ENCODE measurements around the gene PAK1.

The PAK1 gene

GRCh38 chr11:77287136-77287535 is 186.8 kb downstream of the PAK1 start:
- Histone ChIP-seq H3K9ac (ENCODE audit: low read length) (no peak overlapping the region), H4K91ac (ENCODE audit: low read length) (no peak overlapping the region), H3K18ac (ENCODE audit: low read depth in 1 of 2, low read length in 2 of 2) (no peak overlapping the region), H3K23ac (ENCODE audit: low read length in 2 of 2) (no peak overlapping the region), H2BK120ac (ENCODE audit: low read depth, low read length) (no peak overlapping the region), H3K27me3 (ENCODE audit: control insufficient read depth in 1 of 2, insufficient read depth in 1 of 2, low read length in 2 of 2) (no peaks in the 10 kb centered on the region), H3K79me1 (replicated peaks; ENCODE audit: low read length, poor library complexity, severe bottlenecking) (no peaks in the 10 kb centered on the region), H3K14ac (ENCODE audit: low read length in 2 of 2) (no peak overlapping the region), H2AK5ac (ENCODE audit: low read length, severe bottlenecking) (no peak overlapping the region), H3K27ac (ENCODE audit: low read length, poor library complexity, severe bottlenecking) (no peak overlapping the region), H3K36me3 (ENCODE audit: control insufficient read depth in 1 of 2, insufficient read depth in 2 of 2, low read depth in 1 of 2, low read length in 2 of 2) (no peaks in the 10 kb centered on the region), H3K4ac (ENCODE audit: low read depth in 1 of 2, low read length in 2 of 2) (no peak overlapping the region), H2BK5ac (ENCODE audit: low read depth, low read length, poor library complexity, severe bottlenecking) (no peak overlapping the region), H3K4me2 (ENCODE audit: low read length, poor library complexity, severe bottlenecking) (no peak overlapping the region), H4K8ac (ENCODE audit: low read length) (no peak overlapping the region), H3K9me3 (ENCODE audit: control insufficient read depth, low read length) (no peaks in the 10 kb centered on the region), H2BK15ac (ENCODE audit: low read depth, poor library complexity, severe bottlenecking) (no peak overlapping the region), H3K4me3 (ENCODE audit: insufficient read depth in 1 of 2, low read depth in 1 of 2, low read length in 2 of 2) (no peak overlapping the region), H3K4me1 (ENCODE audit: control insufficient read depth, insufficient read depth, low read depth, low read length) (peaks cover 5% of the 10 kb centered on the region), H2BK12ac (ENCODE audit: low read length in 2 of 2) (no peak overlapping the region), H2AFZ (ENCODE audit: low read depth, low read length) (no peak overlapping the region)
- no peak for DNase-seq
- WGBS, result 90% methylated on average over 2 of the region's 3 CpGs

DNA sequence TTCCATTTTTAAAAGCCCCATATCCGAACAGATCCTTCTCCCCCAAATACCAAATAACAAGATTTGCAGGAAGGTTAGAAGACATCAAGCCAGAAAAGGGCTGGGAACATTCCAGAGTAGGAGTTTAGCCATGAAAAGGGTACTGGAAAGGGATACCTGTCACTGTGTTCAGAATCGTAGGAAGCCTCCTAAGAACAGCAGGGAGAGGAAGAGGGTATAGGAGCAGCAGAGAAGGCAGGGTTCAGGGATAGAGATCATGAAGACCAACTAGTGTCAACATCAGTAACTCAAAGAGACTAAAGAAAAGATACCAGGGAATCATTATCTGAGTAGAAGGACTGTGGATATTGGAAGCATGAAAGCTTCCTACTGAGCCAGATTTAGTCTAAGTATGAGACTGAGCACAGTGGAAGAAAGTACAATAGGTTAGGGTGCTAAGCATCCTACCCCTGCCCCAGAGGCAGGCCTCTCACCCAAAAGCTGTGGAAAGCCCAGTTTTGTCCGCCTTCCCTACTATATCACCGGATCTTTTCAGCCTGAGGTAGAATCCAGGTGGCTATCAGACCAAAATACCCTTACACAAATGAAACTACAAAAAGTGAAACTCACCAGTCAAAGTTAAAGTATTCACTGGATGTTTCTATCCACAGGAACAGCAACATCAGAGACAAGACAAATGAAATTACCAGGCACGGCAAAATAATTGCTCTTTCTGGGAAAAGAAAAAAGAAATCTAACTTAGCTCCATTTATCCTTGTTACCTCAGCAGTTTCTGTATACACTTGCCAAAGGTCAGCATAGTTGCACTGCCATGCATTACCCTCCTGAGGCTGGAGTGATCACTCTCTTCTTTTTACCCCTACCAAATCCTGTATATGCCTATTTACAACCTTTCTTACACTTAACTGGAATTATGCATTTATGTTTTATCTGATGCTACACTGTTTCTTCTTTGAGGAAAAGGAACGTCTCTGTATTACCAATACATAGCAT is 189.1 kb downstream of the PAK1 start:
- no peak overlapping the region for H2AFZ ChIP-seq (ENCODE audit: low read depth, low read length)
- WGBS, result 91% methylated on average over 6 of the region's 6 CpGs
- no peak overlapping the region for H2BK5ac ChIP-seq (ENCODE audit: low read depth, low read length, poor library complexity, severe bottlenecking)
- no peak for DNase-seq
- no peaks in the 10 kb centered on the region for H3K79me1 ChIP-seq (replicated peaks; ENCODE audit: low read length, poor library complexity, severe bottlenecking)
- no peak overlapping the region for H2BK12ac ChIP-seq (ENCODE audit: low read length in 2 of 2)
- H3K18ac ChIP-seq (ENCODE audit: low read depth in 1 of 2, low read length in 2 of 2), result no peak overlapping the region
- no peak overlapping the region for H3K14ac ChIP-seq (ENCODE audit: low read length in 2 of 2)
- no peaks in the 10 kb centered on the region for H3K36me3 ChIP-seq (ENCODE audit: control insufficient read depth in 1 of 2, insufficient read depth in 2 of 2, low read depth in 1 of 2, low read length in 2 of 2)
- no peaks in the 10 kb centered on the region for H3K27me3 ChIP-seq (ENCODE audit: control insufficient read depth in 1 of 2, insufficient read depth in 1 of 2, low read length in 2 of 2)
- no peaks in the 10 kb centered on the region for H3K9me3 ChIP-seq (ENCODE audit: control insufficient read depth, low read length)
- H3K4ac ChIP-seq (ENCODE audit: low read depth in 1 of 2, low read length in 2 of 2), result no peak overlapping the region
- H3K4me1 ChIP-seq (ENCODE audit: control insufficient read depth, insufficient read depth, low read depth, low read length), result peaks cover 5% of the 10 kb centered on the region
- no peak overlapping the region for H2BK15ac ChIP-seq (ENCODE audit: low read depth, poor library complexity, severe bottlenecking)
- H2AK5ac ChIP-seq (ENCODE audit: low read length, severe bottlenecking), result no peak overlapping the region
- H4K91ac ChIP-seq (ENCODE audit: low read length), result no peak overlapping the region
- no peak overlapping the region for H3K9ac ChIP-seq (ENCODE audit: low read length)
- no peak overlapping the region for H3K27ac ChIP-seq (ENCODE audit: low read length, poor library complexity, severe bottlenecking)
- H3K23ac ChIP-seq (ENCODE audit: low read length in 2 of 2), result no peak overlapping the region
- no peak overlapping the region for H3K4me2 ChIP-seq (ENCODE audit: low read length, poor library complexity, severe bottlenecking)
- no peak overlapping the region for H4K8ac ChIP-seq (ENCODE audit: low read length)
- no peak overlapping the region for H3K4me3 ChIP-seq (ENCODE audit: insufficient read depth in 1 of 2, low read depth in 1 of 2, low read length in 2 of 2)
- H2BK120ac ChIP-seq (ENCODE audit: low read depth, low read length), result no peak overlapping the region

DNA sequence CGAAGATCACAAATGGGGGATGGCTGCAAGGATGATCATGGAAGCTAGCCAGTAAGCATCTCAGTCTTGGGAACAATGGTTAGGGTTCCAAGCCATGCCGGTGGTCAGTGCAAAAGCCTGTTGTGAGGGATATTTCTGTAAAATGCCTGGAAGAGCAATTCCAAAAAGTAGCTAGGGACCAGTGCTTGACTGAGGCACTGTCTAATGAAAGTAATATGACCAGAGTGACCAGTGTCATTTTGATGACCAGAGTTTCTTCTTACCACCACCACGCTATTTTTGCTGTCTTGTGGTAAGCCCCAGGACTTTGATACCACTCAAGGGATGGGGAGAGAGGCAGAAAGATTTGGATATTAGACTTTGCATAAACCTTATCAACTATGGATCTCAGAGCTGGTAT is 190.8 kb downstream of the PAK1 start:
- no peak overlapping the region for H2BK120ac ChIP-seq (ENCODE audit: low read depth, low read length)
- no peak overlapping the region for H3K23ac ChIP-seq (ENCODE audit: low read length in 2 of 2)
- H3K4ac ChIP-seq (ENCODE audit: low read depth in 1 of 2, low read length in 2 of 2), result no peak overlapping the region
- no peaks in the 10 kb centered on the region for H3K9me3 ChIP-seq (ENCODE audit: control insufficient read depth, low read length)
- no peaks in the 10 kb centered on the region for H3K36me3 ChIP-seq (ENCODE audit: control insufficient read depth in 1 of 2, insufficient read depth in 2 of 2, low read depth in 1 of 2, low read length in 2 of 2)
- no peak overlapping the region for H3K9ac ChIP-seq (ENCODE audit: low read length)
- H3K27me3 ChIP-seq (ENCODE audit: control insufficient read depth in 1 of 2, insufficient read depth in 1 of 2, low read length in 2 of 2), result no peaks in the 10 kb centered on the region
- no peak for DNase-seq
- no peak overlapping the region for H3K4me3 ChIP-seq (ENCODE audit: insufficient read depth in 1 of 2, low read depth in 1 of 2, low read length in 2 of 2)
- no peak overlapping the region for H3K4me2 ChIP-seq (ENCODE audit: low read length, poor library complexity, severe bottlenecking)
- H3K18ac ChIP-seq (ENCODE audit: low read depth in 1 of 2, low read length in 2 of 2), result no peak overlapping the region
- no peak overlapping the region for H2BK5ac ChIP-seq (ENCODE audit: low read depth, low read length, poor library complexity, severe bottlenecking)
- H3K79me1 ChIP-seq (replicated peaks; ENCODE audit: low read length, poor library complexity, severe bottlenecking), result no peaks in the 10 kb centered on the region
- no peak overlapping the region for H4K91ac ChIP-seq (ENCODE audit: low read length)
- no peak overlapping the region for H2BK15ac ChIP-seq (ENCODE audit: low read depth, poor library complexity, severe bottlenecking)
- H3K14ac ChIP-seq (ENCODE audit: low read length in 2 of 2), result peak overlapping the region in 1 of 2 experiments; percentile 41
- no peak overlapping the region for H3K27ac ChIP-seq (ENCODE audit: low read length, poor library complexity, severe bottlenecking)
- H2AK5ac ChIP-seq (ENCODE audit: low read length, severe bottlenecking), result no peak overlapping the region
- H3K4me1 ChIP-seq (ENCODE audit: control insufficient read depth, insufficient read depth, low read depth, low read length), result peaks cover 3% of the 10 kb centered on the region
- H4K8ac ChIP-seq (ENCODE audit: low read length), result no peak overlapping the region
- 65% methylated on average over 2 of the region's 3 CpGs for WGBS
- H2AFZ ChIP-seq (ENCODE audit: low read depth, low read length), result no peak overlapping the region
- no peak overlapping the region for H2BK12ac ChIP-seq (ENCODE audit: low read length in 2 of 2)

DNA sequence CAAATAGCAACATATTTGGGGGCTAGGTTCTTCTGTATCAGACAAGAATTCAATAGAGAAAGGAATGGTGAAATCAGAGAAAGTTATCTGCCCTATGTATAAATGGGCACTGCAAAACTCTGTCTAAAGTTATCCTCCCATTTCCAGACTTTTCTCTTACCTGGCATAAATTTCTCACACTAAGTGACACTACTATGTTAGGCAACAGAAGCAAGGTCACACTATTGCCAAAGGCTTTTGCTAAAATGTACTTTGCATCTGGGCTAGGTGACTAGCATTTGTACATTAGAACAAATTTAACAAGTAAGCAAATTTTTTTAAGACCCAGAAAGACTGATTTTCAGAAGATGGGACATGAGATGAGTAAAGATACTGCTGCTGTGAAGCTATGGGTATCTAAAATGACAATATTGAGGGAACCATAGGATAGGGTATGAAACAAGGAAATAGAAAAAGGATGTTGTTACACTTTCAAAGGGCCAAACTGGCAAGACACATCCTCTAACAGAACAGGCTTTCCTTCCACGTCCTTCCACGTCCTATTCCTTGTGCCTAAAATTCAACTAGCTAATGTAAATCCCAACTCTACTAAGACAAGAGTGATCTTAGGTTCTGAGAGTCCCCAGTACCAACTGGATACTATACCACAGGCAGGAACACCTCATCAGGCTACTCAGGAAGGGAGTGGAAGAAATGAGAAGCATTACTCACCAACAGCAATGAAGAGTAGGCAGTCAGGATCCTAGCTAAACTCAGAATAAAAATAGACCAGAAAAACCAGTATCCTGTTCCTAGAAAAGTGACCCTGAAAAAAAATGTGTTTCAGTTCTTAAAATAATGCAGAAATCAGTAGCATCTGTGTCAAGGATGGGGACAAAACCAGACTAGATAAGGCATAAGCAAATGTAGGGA is 195.0 kb downstream of the PAK1 start:
- 94% methylated on average over 2 of the region's 2 CpGs for WGBS
- no peak overlapping the region for H2BK12ac ChIP-seq (ENCODE audit: low read length in 2 of 2)
- no peak overlapping the region for H2BK120ac ChIP-seq (ENCODE audit: low read depth, low read length)
- H3K36me3 ChIP-seq (ENCODE audit: control insufficient read depth in 1 of 2, insufficient read depth in 2 of 2, low read depth in 1 of 2, low read length in 2 of 2), result no peaks in the 10 kb centered on the region
- H3K23ac ChIP-seq (ENCODE audit: low read length in 2 of 2), result no peak overlapping the region
- H3K9ac ChIP-seq (ENCODE audit: low read length), result no peak overlapping the region
- H3K4me3 ChIP-seq (ENCODE audit: insufficient read depth in 1 of 2, low read depth in 1 of 2, low read length in 2 of 2), result no peak overlapping the region
- H3K18ac ChIP-seq (ENCODE audit: low read depth in 1 of 2, low read length in 2 of 2), result no peak overlapping the region
- no peak overlapping the region for H2AFZ ChIP-seq (ENCODE audit: low read depth, low read length)
- no peak overlapping the region for H3K4ac ChIP-seq (ENCODE audit: low read depth in 1 of 2, low read length in 2 of 2)
- H3K14ac ChIP-seq (ENCODE audit: low read length in 2 of 2), result no peak overlapping the region
- H3K79me1 ChIP-seq (replicated peaks; ENCODE audit: low read length, poor library complexity, severe bottlenecking), result no peaks in the 10 kb centered on the region
- no peak overlapping the region for H4K91ac ChIP-seq (ENCODE audit: low read length)
- H3K4me1 ChIP-seq (ENCODE audit: control insufficient read depth, insufficient read depth, low read depth, low read length), result no peaks in the 10 kb centered on the region
- no peak overlapping the region for H2AK5ac ChIP-seq (ENCODE audit: low read length, severe bottlenecking)
- no peaks in the 10 kb centered on the region for H3K27me3 ChIP-seq (ENCODE audit: control insufficient read depth in 1 of 2, insufficient read depth in 1 of 2, low read length in 2 of 2)
- H2BK15ac ChIP-seq (ENCODE audit: low read depth, poor library complexity, severe bottlenecking), result no peak overlapping the region
- no peak overlapping the region for H3K27ac ChIP-seq (ENCODE audit: low read length, poor library complexity, severe bottlenecking)
- H3K4me2 ChIP-seq (ENCODE audit: low read length, poor library complexity, severe bottlenecking), result no peak overlapping the region
- H2BK5ac ChIP-seq (ENCODE audit: low read depth, low read length, poor library complexity, severe bottlenecking), result no peak overlapping the region
- no peak overlapping the region for H4K8ac ChIP-seq (ENCODE audit: low read length)
- peak; percentile 24 for DNase-seq
- no peaks in the 10 kb centered on the region for H3K9me3 ChIP-seq (ENCODE audit: control insufficient read depth, low read length)
